ENCODE results near the gene PITPNM3. TPM values are rescaled to one million over a fixed set of nuclear protein-coding genes. Genes with fewer than 3 reads are reported as not detected.

Gene PITPNM3
- total RNA-seq, 4 donors from 2014 or later = 23.3 to 87.7 (median 47.8) TPM

DNA sequence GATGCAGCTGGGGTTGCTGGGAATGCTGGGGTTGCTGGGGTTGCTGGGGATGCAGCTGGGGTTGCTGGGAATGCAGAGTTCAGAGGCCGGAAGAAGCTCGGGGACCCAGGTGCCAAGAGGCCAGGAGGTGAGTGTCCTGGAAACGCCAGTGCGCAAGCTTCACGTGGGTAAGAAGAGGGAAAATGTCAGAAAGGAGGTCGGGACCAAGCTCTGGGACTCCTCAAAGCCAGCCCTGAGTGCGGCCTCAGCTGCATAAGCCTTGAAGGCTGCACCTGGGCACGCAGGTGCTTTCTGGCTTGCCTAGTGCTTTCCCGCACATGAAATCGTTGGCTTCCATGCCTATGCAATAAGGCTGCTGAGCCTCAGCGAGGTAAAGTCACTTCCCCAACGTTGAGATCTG, 48.3 kb downstream of the PITPNM3 start:
- whole genome bisulfite sequencing, 2 donors (ENCODE audit: low coverage in 1 of 2) = 70 to 80% methylated on average over 5 to 10 of the region's 12 CpGs
- ATAC-seq = no peak
- Histone ChIP-seq H3K9me3 (no peaks in the 10 kb centered on the region), H3K4me3 (no peak overlapping the region), H3K36me3 (peaks cover 0 to 8% of the 10 kb centered on the region in 2 donors), H3K27me3 (no peaks in the 10 kb centered on the region), H3K4me1 (peaks cover 0 to 48% (median 6%) of the 10 kb centered on the region in 3 donors), H3K27ac (peak overlapping the region in 3 of 4 donors; percentile 75 to 81 (median 81))
- no peak for TF ChIP-seq POLR2A (IDR thresholded peaks at IDR 0.05)
- TF ChIP-seq POLR2AphosphoS5 (IDR thresholded peaks at IDR 0.05) = no peak
- TF ChIP-seq EP300 (IDR thresholded peaks at IDR 0.05) = no peak

DNA sequence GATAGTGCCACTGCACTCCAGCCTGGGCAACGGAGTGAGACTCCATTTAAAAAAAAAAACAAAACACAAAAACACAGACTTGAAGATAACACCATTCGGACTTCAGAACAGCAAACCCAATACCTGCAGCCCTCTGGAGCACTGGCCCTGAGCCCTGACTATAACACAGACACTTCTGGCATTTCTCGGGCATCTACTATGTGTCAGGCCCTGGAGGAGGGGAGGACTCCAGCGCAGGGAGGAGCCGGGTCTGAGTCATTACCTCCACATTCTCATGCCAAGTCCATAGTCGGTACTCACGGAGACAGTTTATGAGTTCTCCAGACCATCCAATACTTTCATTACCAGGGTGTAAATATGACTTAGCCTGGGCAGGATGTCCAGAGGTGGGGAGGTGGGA, 48.8 kb downstream of the PITPNM3 start:
- H3K27ac ChIP-seq = peak overlapping the region; percentile 30 to 81 (median 78)

DNA sequence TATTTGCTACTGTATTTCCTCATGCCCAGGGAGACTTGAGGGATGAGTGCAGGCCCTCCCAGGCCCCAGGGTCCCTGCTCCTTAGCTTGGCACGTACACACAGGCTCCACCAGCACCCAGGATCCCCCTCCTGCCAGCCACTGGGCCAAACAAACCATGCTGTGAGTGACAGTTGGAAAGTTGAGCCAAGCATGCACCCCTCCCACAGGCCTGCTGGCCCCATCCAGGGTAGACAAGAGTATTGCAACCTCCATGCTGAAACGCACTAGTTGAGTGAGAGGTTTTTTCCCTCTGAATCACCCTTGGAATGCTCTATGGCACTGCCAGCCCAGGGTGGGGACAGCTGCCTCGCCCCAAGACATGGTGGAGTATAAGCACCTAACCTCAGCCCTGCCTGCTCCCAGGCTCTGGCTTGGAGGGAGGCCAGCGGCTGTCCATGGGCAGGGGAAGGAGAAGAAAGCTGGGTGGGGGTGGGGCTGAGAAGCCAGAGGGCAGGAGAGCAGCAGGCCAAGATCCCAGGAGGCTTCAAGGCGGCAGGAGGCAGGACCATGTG, 49.6 kb downstream of the PITPNM3 start:
- Histone ChIP-seq H3K36me3 (peaks cover 0 to 17% of the 10 kb centered on the region in 2 donors), H3K4me1 (peaks cover 0 to 48% (median 6%) of the 10 kb centered on the region in 3 donors), H3K27me3 (no peaks in the 10 kb centered on the region), H3K4me3 (no peak overlapping the region), H3K9me3 (no peaks in the 10 kb centered on the region), H3K27ac (peak overlapping the region; percentile 30 to 81 (median 78))
- ATAC-seq = peak; percentile 51
- TF ChIP-seq POLR2AphosphoS5 (IDR thresholded peaks at IDR 0.05) = peak; percentile 61
- TF ChIP-seq, protein P1, sequence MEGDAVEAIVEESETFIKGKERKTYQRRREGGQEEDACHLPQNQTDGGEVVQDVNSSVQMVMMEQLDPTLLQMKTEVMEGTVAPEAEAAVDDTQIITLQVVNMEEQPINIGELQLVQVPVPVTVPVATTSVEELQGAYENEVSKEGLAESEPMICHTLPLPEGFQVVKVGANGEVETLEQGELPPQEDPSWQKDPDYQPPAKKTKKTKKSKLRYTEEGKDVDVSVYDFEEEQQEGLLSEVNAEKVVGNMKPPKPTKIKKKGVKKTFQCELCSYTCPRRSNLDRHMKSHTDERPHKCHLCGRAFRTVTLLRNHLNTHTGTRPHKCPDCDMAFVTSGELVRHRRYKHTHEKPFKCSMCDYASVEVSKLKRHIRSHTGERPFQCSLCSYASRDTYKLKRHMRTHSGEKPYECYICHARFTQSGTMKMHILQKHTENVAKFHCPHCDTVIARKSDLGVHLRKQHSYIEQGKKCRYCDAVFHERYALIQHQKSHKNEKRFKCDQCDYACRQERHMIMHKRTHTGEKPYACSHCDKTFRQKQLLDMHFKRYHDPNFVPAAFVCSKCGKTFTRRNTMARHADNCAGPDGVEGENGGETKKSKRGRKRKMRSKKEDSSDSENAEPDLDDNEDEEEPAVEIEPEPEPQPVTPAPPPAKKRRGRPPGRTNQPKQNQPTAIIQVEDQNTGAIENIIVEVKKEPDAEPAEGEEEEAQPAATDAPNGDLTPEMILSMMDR (IDR thresholded peaks at IDR 0.05) = no peak
- 0 to 13% methylated on average over 1 to 3 of the region's 5 CpGs for WGBS, 2 donors (ENCODE audit: low coverage in 1 of 2)

More for the DNA sequence above, 48.8 kb downstream of the PITPNM3 start:
- 29 to 38% methylated on average over 5 to 6 of the region's 7 CpGs for WGBS, 2 donors (ENCODE audit: low coverage in 1 of 2)
- TF ChIP-seq, protein P1 (IDR thresholded peaks at IDR 0.05) = no peak
- TF ChIP-seq POLR2A (IDR thresholded peaks at IDR 0.05) (no peak), EP300 (IDR thresholded peaks at IDR 0.05) (no peak), POLR2AphosphoS5 (IDR thresholded peaks at IDR 0.05) (peak; percentile 65)
- Histone ChIP-seq H3K27me3 (no peaks in the 10 kb centered on the region), H3K4me1 (peaks cover 0 to 48% (median 6%) of the 10 kb centered on the region in 3 donors), H3K9me3 (no peaks in the 10 kb centered on the region), H3K36me3 (peaks cover 0 to 13% of the 10 kb centered on the region in 2 donors), H3K4me3 (no peak overlapping the region)
- ATAC-seq = peak; percentile 91

DNA sequence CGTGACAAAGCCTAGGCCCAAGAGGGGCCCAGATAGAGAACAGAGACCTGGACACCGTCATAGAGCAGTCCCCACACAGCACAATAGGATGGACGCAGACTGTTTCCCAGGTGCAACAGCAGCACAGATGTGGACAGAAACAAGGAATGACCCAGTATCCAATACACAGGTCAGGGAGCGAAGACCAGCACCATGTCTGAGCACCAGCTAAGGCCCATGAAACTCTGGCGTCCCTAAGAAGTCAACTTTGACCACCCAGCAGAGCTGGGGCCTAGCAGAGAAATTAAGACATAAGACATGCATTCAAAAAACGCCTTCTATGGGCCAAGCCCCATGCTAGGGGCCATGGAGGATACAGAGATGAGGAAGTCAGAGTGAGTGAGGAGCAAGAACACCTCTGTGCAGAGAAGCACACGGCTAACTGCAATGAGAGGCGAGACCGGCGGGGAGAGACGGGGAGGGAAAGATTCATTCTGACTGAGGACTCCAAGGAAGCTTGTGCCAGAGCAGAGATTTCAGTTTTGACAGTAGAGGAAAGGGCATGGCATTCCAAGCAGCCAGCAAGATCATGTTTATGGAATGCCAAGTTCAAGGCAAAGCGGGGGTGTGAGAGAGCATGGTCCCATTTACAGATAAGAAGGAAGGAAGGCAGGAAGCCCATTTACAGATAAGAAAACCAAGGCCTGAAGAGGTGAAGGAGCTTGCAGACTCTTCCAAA, 50.8 kb downstream of the PITPNM3 start:
- H3K9me3 ChIP-seq = no peaks in the 10 kb centered on the region
- WGBS, 2 donors (ENCODE audit: low coverage in 1 of 2) = 51 to 93% methylated on average over 3 to 6 of the region's 12 CpGs
- H3K4me1 ChIP-seq = peaks cover 0 to 48% (median 6%) of the 10 kb centered on the region in 3 donors
- TF ChIP-seq, protein P1 (IDR thresholded peaks at IDR 0.05) = no peak
- no peak for TF ChIP-seq EP300 (IDR thresholded peaks at IDR 0.05)
- peak; percentile 47 for TF ChIP-seq POLR2AphosphoS5 (IDR thresholded peaks at IDR 0.05)
- TF ChIP-seq POLR2A (IDR thresholded peaks at IDR 0.05) = no peak
- ATAC-seq = no peak
- H3K27me3 ChIP-seq = no peaks in the 10 kb centered on the region
- H3K4me3 ChIP-seq = no peak overlapping the region
- H3K27ac ChIP-seq = peak overlapping the region in 2 of 4 donors; percentile 2 to 13
- H3K36me3 ChIP-seq = peaks cover 0 to 17% of the 10 kb centered on the region in 2 donors

DNA sequence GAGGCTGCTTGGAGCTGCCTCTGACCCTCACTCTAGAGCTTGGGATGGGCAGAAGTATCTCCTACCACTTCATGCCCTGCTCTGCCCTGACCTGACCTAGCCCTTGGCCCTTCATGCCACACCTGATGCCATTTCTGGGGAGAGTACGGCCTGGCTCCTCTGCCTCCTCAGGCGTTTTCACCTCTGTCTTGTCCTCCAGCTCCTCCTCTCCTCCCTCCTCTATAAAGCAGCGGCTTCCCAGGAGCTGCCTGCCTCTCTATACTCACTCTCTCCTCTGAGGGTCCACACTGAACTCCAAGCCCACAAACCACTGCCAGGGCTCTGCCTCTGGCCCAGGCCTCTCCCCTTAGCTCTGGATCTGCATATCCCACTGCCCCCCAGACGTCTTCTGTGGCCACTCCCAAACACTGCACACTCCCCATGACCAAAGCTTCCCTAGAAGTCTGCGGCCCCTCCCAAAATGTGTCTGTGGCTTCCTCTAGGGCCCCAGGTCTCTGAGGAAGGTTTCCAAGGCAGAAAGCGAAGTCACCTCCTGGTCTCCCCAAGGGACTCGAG, 52.6 kb downstream of the PITPNM3 start:
- no peak for ATAC-seq
- WGBS, 2 donors (ENCODE audit: low coverage in 1 of 2) = 83 to 87% methylated on average over 3 to 5 of the region's 7 CpGs

More for the DNA sequence above, 52.6 kb downstream of the PITPNM3 start:
- peaks cover 0 to 17% of the 10 kb centered on the region in 2 donors for H3K36me3 ChIP-seq
- no peak overlapping the region for H3K27ac ChIP-seq
- H3K4me1 ChIP-seq = peaks cover 0 to 41% (median 6%) of the 10 kb centered on the region in 3 donors
- H3K4me3 ChIP-seq = no peak overlapping the region
- TF ChIP-seq, protein P1 (IDR thresholded peaks at IDR 0.05) = no peak
- TF ChIP-seq POLR2AphosphoS5 (IDR thresholded peaks at IDR 0.05) (no peak), POLR2A (IDR thresholded peaks at IDR 0.05) (no peak), EP300 (IDR thresholded peaks at IDR 0.05) (no peak)
- H3K27me3 ChIP-seq = no peaks in the 10 kb centered on the region
- H3K9me3 ChIP-seq = no peaks in the 10 kb centered on the region

Data from gastroesophageal sphincter (tissue), 4 donors.